Measurements from ENCODE around the gene CD1D.
"Not testable (repeated sequence)": the region's sequence is repeated elsewhere in the genome, so short reads cannot be mapped to it uniquely, and the experiment has no call there.

Gene CD1D

DNA sequence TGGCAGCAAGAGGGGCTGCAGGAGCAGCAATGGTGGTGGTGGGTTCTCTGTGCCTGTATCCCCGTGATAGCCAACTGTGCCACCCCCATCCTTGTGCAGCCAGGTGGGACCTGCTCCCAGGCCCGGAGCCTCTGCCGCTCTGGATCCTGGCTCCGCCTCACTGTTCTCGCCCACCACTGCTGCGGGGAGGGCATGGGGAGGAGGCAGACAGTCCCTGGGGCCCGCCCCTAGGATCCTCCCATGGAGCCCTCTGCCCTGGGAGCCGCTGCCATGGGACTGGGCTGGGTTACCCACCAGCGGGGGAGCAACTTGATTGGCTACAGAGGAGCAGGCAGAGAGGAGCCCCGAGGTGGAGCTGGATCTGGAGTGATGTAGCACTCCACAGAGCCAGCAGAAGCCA is 31.6 kb downstream of the CD1D start:
- H3K27ac ChIP-seq = no peak overlapping the region
- TF ChIP-seq ZFX (IDR thresholded peaks at IDR 0.05) = no peak
- TF ChIP-seq, protein P1, sequence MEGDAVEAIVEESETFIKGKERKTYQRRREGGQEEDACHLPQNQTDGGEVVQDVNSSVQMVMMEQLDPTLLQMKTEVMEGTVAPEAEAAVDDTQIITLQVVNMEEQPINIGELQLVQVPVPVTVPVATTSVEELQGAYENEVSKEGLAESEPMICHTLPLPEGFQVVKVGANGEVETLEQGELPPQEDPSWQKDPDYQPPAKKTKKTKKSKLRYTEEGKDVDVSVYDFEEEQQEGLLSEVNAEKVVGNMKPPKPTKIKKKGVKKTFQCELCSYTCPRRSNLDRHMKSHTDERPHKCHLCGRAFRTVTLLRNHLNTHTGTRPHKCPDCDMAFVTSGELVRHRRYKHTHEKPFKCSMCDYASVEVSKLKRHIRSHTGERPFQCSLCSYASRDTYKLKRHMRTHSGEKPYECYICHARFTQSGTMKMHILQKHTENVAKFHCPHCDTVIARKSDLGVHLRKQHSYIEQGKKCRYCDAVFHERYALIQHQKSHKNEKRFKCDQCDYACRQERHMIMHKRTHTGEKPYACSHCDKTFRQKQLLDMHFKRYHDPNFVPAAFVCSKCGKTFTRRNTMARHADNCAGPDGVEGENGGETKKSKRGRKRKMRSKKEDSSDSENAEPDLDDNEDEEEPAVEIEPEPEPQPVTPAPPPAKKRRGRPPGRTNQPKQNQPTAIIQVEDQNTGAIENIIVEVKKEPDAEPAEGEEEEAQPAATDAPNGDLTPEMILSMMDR (conservative IDR thresholded peaks at IDR 0.05) = no peak

DNA sequence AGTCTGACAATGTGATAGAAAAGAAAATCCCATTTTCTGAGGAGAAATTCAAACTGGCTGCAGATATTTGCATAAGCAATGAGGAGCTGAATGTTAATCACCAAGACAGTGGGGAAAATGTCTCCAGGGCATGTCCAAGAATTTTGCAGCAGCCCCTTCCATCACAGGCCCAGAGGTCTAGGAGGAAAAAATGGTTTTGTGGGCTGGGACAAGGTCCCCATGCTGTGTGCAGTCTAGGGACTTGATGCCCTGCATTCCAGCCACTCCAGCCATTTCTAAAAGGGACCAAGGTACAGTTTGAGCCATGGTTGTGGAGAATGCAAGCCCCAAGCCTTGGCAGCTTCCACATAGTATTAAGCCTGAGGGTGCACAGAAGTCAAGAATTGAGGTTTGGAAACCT is 42.8 kb downstream of the CD1D start:
- H3K27ac ChIP-seq = not testable (repeated sequence)

DNA sequence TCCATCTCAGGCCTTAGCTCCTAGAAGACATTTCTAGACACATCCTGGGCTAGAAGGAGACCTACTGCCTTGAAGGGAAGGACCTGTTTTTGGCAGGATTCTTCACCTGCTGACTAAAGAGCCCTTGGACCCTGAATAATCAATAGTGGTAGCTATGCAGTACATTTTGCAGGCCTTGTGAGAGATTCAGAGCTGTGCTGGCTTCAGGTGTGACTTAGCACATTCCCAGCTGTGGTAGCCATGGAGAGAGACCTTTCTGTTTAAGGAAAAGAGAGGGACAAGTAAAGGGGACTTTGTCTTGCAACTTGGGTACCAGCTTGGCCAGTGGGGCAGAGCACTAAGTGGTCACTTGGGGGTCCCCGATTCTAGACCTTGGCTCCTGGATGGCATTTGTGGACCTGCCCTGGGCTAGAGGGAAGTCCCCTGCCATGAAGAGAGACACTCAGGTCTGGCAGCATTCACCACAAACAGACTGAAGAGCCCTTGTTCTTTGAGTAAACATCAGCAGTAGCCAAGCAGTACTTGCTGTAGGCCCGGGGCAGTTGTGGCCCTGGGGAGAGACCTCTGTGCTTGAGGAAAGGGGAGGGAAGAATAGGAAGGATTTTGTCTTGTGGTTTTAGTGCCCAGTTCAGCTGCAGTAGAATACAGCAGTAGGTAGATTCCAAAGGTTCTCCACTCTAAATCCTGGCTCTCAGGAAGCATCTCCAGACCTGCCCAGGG is 47.4 kb downstream of the CD1D start:
- TF ChIP-seq, protein P1 (conservative IDR thresholded peaks at IDR 0.05) = no peak
- TF ChIP-seq ZFX (IDR thresholded peaks at IDR 0.05) = no peak
- no peak overlapping the region for H3K27ac ChIP-seq

Measured in C4-2B (cell line).